Uterus (tissue), 4 donors: ENCODE measurements around the gene PLK1. TPM values are rescaled to one million over a fixed set of nuclear protein-coding genes. Genes with fewer than 3 reads are reported as not detected.
"Not testable (repeated sequence)": the region's sequence is repeated elsewhere in the genome, so short reads cannot be mapped to it uniquely, and the experiment has no call there.

Experiments used
- DNase-seq, 2 donors: peaks; one replicate each; pipeline ENCODE4 v3.0.0-alpha.2; 2019 to 2020
- H3K27ac ChIP-seq, 2 donors: fragments of 200-600 bp; sonication (generic); 1 replicate in 1 of 2; 2 replicates in 1 of 2; pipeline ENCODE4 v1.5.1; 2016 to 2018
- H3K27me3 ChIP-seq, 2 donors: fragments of 200-600 bp; sonication (generic); one replicate each; pipeline ENCODE4 v1.5.1; 2018 to 2019; ENCODE audit warnings: control low read depth in 1 of 2
- H3K36me3 ChIP-seq, 2 donors: fragments of 200-600 bp; sonication (generic); one replicate each; pipeline ENCODE4 v1.5.1; 2019; ENCODE audit warnings: control low read depth in 1 of 2
- H3K4me1 ChIP-seq, 2 donors: fragments of 200-600 bp; sonication (generic); one replicate each; pipeline ENCODE4 v1.5.1; 2018 to 2019; ENCODE audit warnings: control low read depth in 1 of 2
- H3K4me3 ChIP-seq, 2 donors: fragments of 200-600 bp; sonication (generic); 1 replicate in 1 of 2; 2 replicates in 1 of 2; pipeline ENCODE4 v1.5.1; 2018 to 2019; ENCODE audit warnings: mild to moderate bottlenecking in 1 of 2
- H3K9me3 ChIP-seq, 2 donors: fragments of 200-600 bp; sonication (generic); one replicate each; pipeline ENCODE4 v1.5.1; 2019; ENCODE audit warnings: control low read depth in 1 of 2
- POLR2A ChIP-seq, 2 donors: fragments of 450-650 bp; IDR thresholded peaks; one replicate each; pipeline ENCODE4 v1.6.1; 2016; ENCODE audit warnings: antibody characterized with exemption in 2 of 2, mild to moderate bottlenecking in 1 of 2, moderate library complexity in 1 of 2
- intact Hi-C: fragments of 100-400 bp; cut with DNase I; formaldehyde crosslinking; loops from one replicate; pipeline ENCODE4 v1.15.1; 2023; ENCODE audit warnings: low total_unique reads
- total RNA-seq, 4 donors: library from RNA; depleted of rRNA in 3 of 4; stranded (reverse); fragments of >200 nt in 3 of 4; gene quantifications; one replicate each; pipeline versions ENCODE4 v1.1.0 to v1.2.4, GENCODE V29; 2014 to 2023
- TF ChIP-seq, protein P1 (sequence below), 4 experiments: fragments of 200-600 bp in 2 of 4; fragments of 450-650 bp in 2 of 4; sonication (generic) in 2 of 4; IDR thresholded peaks; one replicate each; pipeline ENCODE4 v1.5.1; 2016 to 2019; ENCODE audit warnings: antibody characterized with exemption in 4 of 4, mild to moderate bottlenecking in 2 of 4, moderate library complexity in 1 of 4
- donor health status: DM: yes; HTN: yes; CAD: no.

The PLK1 gene
- total RNA-seq, 4 donors from 2014 or later: 3.4 to 10.7 (median 4.4) TPM; not detected in 1

DNA sequence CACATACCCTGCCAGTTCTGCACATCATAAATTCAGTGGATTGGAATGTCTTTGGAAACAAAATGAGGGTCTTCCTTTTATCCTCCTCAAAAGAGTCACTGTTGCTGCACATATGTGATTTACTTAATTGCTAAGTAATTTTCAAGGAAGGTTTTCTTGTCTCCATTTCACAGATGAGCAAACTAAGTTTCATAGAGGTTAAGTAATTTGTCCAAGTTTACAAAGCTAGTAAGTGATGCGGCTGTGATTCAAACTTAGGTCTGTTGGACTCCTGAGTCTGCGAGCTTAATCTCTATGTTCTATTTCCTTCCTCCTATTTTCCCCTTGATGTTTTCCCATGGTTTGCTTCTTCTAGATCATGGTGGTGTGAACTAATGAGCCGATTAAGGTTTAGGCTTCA lies 48.0 kb downstream of the PLK1 start:
- Histone ChIP-seq H3K4me1 (no peaks in the 10 kb centered on the region), H3K36me3 (no peaks in the 10 kb centered on the region), H3K27ac (no peak overlapping the region), H3K27me3 (no peaks in the 10 kb centered on the region), H3K9me3 (no peaks in the 10 kb centered on the region), H3K4me3 (no peak overlapping the region)
- no peak for DNase-seq
- TF ChIP-seq, protein P1, sequence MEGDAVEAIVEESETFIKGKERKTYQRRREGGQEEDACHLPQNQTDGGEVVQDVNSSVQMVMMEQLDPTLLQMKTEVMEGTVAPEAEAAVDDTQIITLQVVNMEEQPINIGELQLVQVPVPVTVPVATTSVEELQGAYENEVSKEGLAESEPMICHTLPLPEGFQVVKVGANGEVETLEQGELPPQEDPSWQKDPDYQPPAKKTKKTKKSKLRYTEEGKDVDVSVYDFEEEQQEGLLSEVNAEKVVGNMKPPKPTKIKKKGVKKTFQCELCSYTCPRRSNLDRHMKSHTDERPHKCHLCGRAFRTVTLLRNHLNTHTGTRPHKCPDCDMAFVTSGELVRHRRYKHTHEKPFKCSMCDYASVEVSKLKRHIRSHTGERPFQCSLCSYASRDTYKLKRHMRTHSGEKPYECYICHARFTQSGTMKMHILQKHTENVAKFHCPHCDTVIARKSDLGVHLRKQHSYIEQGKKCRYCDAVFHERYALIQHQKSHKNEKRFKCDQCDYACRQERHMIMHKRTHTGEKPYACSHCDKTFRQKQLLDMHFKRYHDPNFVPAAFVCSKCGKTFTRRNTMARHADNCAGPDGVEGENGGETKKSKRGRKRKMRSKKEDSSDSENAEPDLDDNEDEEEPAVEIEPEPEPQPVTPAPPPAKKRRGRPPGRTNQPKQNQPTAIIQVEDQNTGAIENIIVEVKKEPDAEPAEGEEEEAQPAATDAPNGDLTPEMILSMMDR (IDR thresholded peaks at IDR 0.05): no peak
- TF ChIP-seq POLR2A (IDR thresholded peaks at IDR 0.05): no peak
- intact Hi-C loops: no loop called here

DNA sequence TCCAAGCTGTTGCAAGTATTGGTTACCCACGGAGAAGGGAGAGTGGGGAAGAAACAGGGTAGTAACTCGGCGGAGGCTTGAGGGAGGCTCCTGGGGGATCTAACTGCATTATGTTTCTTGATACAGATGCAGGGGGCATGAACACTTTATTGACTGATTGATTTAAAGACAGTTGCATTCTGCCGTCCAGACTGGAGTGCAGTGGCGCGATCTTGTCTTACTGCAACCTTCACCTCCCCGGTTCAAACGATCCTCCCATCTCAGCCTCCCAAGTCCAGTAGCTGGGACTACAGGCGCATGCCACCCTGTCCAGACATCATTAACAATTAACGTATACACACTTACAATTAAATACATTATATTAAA lies 49.4 kb downstream of the PLK1 start:
- Histone ChIP-seq H3K4me1 (no peaks in the 10 kb centered on the region), H3K27ac (no peak overlapping the region), H3K27me3 (no peaks in the 10 kb centered on the region), H3K4me3 (no peak overlapping the region), H3K9me3 (no peaks in the 10 kb centered on the region), H3K36me3 (no peaks in the 10 kb centered on the region)
- TF ChIP-seq, protein P1 (IDR thresholded peaks at IDR 0.05): no peak
- TF ChIP-seq POLR2A (IDR thresholded peaks at IDR 0.05): no peak
- DNase-seq: no peak
- intact Hi-C loops: no loop called here

DNA sequence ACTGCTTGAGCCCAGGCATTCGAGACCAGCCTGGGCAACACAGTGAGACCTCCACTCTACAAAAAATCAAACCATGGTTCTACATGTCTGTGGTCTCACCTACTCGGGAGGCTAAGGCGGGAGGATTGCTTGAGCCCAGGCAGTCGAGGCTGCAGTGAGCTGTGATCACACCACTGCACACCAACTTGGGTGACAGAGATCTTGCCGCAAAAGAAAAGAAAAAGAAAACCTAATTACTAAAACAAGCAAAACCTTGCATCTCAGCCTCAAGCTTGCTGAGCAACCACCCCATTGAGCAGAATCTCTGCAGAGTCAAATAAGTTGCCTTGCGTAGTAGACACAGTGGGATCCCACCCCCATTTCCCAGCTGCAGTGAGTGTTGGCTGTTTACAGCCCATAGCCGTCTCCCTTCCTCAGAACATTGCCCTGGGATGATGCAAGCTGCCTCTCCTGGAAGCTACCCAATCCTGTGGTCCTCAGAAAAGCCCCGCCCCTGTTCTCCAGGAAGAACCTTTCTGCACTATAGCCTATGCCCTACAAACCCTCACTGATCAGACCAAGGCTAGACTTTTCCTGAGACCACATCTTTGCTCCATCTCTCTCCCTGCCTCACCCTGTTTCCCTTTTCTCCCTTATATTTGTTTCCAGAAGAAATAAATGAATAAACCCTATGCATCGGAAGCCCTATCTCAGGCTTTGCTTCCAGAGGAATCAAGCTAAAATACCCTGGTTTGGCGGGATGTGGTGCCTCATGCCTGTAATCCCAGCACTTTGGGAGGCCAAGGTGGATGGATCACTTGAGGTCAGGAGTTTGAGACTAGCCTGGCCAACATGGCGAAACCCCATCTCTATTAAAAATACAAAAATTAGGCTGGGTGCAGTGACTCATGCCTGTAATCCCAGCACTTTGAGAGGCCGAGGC lies 51.1 kb downstream of the PLK1 start:
- TF ChIP-seq POLR2A (IDR thresholded peaks at IDR 0.05): no peak
- TF ChIP-seq, protein P1 (IDR thresholded peaks at IDR 0.05): no peak
- no peaks in the 10 kb centered on the region for H3K27me3 ChIP-seq
- H3K9me3 ChIP-seq: no peaks in the 10 kb centered on the region
- H3K4me1 ChIP-seq: no peaks in the 10 kb centered on the region
- H3K36me3 ChIP-seq: no peaks in the 10 kb centered on the region
- intact Hi-C loops: no loop called here
- H3K27ac ChIP-seq: no peak overlapping the region
- H3K4me3 ChIP-seq: no peak overlapping the region
- DNase-seq: no peak

DNA sequence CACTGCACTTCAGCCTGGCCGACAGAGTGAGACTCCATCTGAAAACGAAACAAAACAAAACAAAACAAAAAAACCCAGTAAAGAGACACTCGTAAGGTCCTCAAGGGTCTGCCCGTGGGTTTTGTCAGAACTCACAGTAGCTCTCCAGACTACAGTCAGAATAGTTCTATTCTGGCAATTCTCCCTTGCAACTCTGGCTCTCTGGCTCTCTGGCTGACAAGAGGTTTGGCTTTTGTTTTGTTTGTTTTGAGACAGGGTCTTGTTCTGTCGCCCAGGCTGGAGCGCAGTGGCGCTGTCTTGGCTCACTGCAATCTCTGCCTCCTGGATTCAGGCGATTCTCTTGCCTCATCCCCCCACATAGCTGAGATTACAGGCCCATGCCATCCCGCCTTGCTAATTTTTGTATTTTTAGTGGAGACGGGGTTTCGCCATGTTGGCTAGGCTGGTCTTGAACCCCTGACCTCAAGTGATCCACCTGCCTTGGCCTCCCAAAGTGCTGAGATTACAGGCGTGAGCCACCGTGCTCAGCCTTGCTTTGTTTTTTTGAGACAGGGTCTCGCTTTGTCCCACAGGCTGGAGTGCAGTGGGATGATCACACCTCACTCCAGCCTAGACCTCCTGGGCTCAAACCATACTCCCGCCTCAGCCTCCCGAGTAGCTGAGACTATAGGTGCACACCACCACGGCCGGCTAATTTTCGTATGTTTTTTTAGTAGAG lies 55.6 kb downstream of the PLK1 start:
- TF ChIP-seq POLR2A (IDR thresholded peaks at IDR 0.05): no peak
- TF ChIP-seq, protein P1 (IDR thresholded peaks at IDR 0.05): no peak
- no peaks in the 10 kb centered on the region for H3K36me3 ChIP-seq
- H3K27ac ChIP-seq: no peak overlapping the region
- H3K4me3 ChIP-seq: no peak overlapping the region
- intact Hi-C loops: no loop called here
- H3K27me3 ChIP-seq: no peaks in the 10 kb centered on the region
- DNase-seq: no peak
- H3K4me1 ChIP-seq: no peaks in the 10 kb centered on the region
- no peaks in the 10 kb centered on the region for H3K9me3 ChIP-seq

DNA sequence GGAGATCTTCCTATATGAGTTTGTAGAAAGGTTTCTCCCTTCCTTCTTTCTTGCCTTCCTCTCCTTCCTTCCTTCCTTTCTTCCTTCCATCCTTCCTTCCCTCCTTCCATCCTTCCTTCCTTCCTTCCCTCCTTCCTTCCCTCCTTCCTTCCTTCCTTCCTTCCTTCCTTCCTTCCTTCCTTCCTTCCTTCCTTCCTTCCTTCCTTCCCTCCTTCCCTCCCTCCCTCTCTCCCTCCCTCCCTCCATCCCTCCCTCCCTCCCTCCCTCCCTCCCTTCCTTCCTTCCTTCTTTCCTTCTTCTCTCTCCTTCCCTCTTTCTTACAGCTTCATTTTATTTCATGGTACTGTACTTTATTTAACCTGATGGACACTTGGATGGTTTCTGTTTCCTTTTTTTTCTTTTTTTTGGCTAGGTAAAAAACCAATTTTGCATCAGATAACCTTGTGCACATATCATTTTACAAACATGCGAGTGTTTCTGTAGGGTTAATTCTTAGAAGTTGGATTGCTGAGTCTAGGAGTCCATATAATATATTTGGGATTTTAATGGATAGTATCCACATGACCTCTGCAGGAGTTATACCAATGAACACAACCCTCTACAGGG lies 58.8 kb downstream of the PLK1 start:
- H3K27me3 ChIP-seq, H3K27ac ChIP-seq, H3K4me3 ChIP-seq, intact Hi-C loops, H3K4me1 ChIP-seq, H3K36me3 ChIP-seq, DNase-seq, H3K9me3 ChIP-seq: not testable (repeated sequence)
